Stimulated activated CD8-positive, alpha-beta memory T cell treated with anti-CD3 and anti-CD28 coated beads, Interleukin-4, amount 100 ng/mL, for 24 hours (primary cell): ENCODE measurements around the gene TARS1.

Source experiments
- DNase-seq: peaks from one replicate; pipeline ENCODE4 v3.0.0-alpha.2; 2020; ENCODE audit warnings: low read depth

Gene TARS1

GRCh38 chr5:33439905-33440481 lies 772 bp upstream of the TARS1 start:
- no peak for DNase-seq

GRCh38 chr5:33441241-33442177 lies 744 bp downstream of the TARS1 start:
- peak; percentile 10 for DNase-seq

DNA sequence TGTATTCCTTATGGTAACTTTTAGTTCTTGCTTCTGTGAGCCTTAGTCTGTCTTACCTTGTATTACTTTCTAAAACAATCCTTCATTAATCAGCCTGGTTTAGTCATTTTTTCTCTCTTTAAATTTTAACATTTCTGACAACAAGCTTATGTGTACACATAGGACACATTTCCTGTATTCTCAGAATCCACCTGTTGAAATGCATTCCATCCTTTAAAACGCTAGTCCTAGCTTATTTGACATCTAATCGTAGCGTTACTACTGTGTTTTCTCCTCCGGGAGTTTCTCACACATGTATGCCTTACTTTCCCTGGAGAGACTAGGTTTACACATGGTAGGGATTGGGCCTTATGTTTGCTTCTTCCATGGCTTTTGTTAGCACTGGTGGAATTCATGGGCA lies 3.8 kb downstream of the TARS1 start:
- no peak for DNase-seq

DNA sequence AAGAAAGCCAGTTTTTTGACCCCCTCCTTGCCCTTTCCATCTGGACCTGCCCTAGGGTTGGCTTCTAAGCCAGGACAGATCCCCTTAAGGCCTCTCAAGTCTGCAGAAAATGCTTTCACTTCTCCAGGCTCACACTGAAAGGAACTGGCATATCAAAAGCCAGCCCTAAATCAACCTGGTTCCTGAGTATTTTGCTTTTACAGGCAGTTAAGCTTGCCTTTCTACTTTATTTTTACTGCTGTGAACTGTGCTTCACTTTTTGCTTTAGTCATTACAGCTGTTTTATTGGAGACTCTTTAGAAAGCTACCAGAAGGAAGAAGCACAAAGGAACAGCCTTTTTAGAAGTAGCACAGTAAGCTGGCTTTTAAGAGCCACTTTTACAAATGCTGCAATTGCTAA lies 5.0 kb downstream of the TARS1 start:
- no peak for DNase-seq

DNA sequence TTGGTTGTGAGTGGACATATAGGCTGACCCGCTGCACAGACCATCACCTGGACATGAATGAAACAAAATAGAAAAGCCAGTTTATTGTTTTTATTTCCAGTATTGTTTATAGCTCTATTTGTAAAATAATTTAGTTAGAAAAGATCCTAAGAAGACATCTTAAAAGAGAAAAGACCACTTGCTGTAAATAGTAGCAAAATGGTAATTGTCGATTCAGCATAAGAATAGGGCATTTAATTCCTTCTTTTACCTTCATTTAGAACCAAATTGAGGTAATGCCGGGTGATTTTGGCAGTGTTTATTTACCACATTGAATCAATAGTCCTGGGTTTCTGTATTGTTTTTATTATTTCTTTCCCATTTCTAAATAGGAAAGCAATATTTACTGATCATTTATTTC lies 7.4 kb downstream of the TARS1 start:
- DNase-seq, result no peak

- DNase-seq, result no peak
These were observed 16.4 kb downstream of the TARS1 start for GRCh38 chr5:33457126-33457525.

DNA sequence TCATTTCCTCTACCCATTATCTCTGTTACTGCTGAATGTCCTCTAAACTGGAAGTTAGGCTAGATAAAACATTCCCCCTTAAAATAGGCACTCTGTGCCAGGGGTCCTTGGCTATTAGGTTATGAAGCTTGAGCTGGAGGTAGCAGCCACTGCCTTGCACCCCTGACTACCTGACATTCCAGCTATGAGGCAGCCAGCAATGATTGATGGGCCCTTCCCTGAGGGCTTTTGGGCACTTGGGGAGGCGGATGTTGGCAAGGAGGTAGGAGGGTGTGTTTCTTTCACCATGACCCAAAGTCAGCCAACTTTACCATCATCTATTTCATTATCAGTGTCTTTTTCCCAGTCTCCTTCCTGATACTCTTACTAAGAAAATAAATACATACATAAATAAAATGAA lies 17.1 kb downstream of the TARS1 start:
- no peak for DNase-seq

GRCh38 chr5:33460210-33460609 lies 19.4 kb downstream of the TARS1 start:
- DNase-seq, result no peak

DNA sequence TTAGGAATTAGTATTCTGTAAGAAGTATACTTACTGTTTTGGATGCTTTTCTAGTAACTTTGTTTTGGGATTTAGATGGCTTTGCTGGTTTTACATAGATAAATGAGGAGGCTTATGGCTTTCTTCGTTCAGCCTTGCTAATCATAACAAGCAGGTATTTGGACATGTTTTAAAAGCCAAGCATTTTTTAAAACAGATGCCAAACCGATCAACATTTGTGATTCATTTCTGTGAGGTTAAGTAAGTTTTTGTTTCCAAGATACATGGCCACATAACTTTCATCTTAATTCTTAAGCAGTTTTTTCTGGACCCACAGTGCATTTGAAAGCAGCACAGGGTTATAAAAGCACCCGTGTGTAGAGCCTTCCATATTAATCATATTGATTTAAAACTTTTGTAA lies 21.7 kb downstream of the TARS1 start:
- no peak for DNase-seq

GRCh38 chr5:33465120-33465519 lies 24.4 kb downstream of the TARS1 start:
- DNase-seq, result no peak

- DNase-seq, result no peak
These were observed 28.1 kb downstream of the TARS1 start for GRCh38 chr5:33468775-33469435.

DNA sequence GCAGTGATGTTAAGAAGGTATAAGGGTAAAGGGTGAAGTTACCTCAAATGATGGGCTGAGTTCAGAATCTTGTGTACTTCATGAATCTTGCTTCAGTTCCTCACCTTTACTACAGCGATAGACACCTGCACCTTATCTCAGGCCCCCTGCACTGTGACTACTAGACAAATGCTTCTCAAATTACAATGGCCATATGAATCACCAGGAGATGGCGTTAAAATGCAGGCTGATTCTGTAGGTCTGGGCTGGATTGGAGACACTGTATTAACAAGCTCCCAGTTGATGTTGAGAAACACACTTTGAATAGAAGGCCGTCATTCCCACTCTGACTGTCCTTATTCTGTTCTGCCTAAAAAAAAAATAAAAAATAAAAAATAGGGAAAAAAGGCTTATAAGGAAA lies 29.8 kb downstream of the TARS1 start:
- no peak for DNase-seq

DNA sequence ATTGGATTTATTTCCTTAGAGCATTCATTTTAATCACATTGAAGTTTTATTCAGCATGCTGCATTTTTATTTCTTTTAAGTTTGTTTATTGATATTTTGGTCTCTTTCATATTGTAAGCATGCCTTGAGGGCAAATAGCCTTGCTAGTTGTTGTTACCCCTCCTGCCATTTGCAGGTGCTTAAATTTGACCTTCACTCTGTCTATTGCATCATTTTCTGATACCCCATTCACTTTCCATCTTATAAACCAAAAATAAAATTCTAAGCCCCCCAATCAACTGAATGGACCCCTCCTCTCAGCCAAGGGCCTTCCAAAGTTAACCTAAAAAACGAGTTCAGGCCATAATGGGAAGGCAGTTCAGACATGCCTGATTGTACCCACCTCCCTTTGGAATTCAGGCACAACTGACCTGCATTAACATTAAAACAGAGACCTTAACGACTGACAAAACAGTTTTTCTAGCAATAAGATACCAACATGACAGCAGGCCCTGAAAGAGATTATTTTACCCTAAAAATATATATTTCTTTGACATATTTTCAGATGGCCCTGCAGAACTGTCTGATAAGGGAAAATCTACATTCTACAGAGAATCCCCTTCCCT lies 32.1 kb downstream of the TARS1 start:
- no peak for DNase-seq

DNA sequence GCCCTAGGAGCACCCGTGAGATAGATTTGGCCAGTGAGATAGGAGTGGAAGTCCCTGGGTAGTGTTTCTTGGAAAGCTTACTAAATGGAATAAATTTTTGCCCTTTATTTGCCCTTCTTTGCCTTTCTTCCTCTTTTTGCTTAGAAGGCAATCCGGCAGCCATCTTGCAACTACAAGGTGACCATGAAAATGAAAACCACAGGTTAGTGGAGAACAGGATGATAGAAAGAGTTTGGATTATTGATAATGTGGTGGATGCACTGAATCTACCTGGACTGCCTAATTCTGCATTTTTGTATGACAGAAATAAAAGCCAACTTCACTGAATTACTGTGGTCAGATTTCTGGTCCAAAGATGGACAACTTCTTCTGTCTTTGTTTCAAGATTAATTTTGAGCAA lies 33.2 kb downstream of the TARS1 start:
- no peak for DNase-seq

GRCh38 chr5:33474931-33475499 lies 34.2 kb downstream of the TARS1 start:
- DNase-seq, result no peak

DNA sequence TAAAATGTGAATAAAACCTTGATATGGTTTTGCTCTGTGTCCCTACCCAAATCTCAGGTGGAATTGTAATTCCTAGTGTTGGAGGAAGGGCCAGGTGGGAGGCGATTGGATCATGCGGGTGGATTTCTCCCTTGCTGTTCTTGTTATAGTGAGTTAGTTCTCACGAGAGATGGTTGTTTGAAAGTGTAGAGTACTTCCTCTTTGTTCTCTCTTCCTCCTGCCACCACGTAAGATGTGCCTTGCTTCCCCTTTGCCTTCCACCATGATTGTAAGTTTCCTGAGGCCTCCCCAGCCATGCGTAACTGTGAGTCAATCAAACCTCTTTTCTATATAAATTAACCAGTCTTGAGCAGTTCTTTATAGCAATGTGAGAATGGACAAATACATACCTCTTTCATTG lies 34.9 kb downstream of the TARS1 start:
- no peak for DNase-seq

DNA sequence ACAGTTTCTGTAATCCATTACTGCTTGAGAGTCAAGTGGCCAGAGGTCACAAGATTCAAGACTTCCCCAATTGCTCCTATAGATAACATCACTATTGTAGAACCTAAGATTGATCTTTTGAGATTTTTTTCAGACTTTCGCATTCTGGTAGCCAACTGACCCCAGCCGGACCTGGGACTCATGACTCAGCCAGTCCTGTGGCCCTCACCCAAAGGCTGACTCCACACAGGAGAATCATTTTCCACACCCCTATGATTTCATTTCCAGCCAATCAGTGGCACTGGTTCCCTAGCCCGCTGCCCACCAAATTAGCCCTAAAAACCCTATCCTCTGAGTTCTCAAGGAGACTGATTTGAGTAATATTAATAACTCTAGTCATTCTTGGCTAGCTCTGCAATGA lies 36.2 kb downstream of the TARS1 start:
- DNase-seq, result no peak

DNA sequence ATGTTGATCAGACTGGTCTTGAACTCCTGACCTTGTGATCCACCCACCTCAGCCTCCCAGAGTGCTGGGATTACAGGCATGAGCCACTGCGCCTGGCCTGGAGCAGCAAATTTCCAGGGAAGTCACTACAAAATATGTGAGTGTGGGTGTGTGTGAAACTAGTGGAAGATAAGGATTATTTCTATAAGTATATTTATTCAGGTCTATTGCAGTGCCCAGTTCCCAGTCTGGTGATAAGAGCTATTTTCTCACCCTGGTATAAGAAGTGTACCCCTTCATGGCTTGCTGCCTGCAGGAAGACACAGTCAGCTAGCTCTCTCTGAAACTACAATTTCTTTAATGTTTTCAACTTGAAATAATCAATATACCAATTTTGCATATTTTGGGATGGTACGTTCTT lies 37.1 kb downstream of the TARS1 start:
- no peak for DNase-seq

DNA sequence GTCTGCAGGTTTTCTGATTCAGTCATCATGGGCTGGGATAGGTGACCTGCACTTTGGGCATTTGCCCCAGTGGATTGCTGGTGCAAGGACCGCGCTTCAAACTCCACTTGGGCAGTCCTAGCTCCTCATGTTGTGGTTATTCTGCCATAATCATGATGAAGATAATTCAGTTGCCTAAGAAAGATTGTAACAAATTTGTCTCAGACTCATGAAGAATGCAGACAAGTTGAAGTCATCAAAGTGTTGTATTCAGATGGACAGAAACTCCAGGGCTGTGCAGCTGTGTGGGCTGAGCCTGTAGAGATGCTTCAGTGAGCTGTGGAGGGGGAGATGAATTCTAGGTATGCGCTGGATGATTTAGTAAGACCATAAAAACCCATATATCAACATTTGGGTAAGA lies 38.5 kb downstream of the TARS1 start:
- no peak for DNase-seq

DNA sequence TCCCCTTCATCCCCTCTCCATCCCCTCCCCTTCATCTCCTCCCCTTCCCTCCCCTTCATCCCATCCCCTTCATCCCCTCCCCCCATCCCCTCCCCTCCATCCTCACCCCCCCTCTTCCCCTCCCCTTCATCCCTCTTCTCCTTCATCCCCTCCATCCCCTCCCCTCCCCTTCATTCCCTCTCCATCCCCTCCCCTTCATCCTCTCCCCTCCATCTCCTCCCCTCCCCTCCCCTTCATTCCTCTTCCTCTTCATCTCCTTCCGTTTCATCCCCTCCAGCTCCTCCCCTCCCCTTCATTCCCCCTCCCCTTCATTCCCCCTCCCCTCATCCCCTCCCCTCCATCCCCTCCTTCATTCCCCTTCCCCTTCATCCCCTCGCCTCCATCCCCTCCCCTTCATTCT lies 40.1 kb downstream of the TARS1 start:
- DNase-seq, result no peak

- DNase-seq, result no peak
These were observed 41.6 kb downstream of the TARS1 start for GRCh38 chr5:33482335-33482734.

- DNase-seq, result no peak
These were observed 46.5 kb downstream of the TARS1 start for GRCh38 chr5:33487236-33487635.
